NCI-H460 (cell line): ENCODE results near the gene TAF1B. TPM values are rescaled to one million over a fixed set of nuclear protein-coding genes. Genes with fewer than 3 reads are reported as not detected.

Experiments used
- DNase-seq: peaks from one replicate; pipeline ENCODE4 v3.0.0-alpha.2; 2016; ENCODE audit warnings: low read depth; ENCODE audit errors: extremely low read depth
- total RNA-seq: library from RNA; depleted of rRNA; stranded (reverse); fragments of >200 nt; shearing (Covaris generic); gene quantifications from 2 replicates; pipeline ENCODE4 v1.2.3, GENCODE V29; 2014

The TAF1B gene
- total RNA-seq, 1 experiment from 2014 or later = 16.1 TPM

DNA sequence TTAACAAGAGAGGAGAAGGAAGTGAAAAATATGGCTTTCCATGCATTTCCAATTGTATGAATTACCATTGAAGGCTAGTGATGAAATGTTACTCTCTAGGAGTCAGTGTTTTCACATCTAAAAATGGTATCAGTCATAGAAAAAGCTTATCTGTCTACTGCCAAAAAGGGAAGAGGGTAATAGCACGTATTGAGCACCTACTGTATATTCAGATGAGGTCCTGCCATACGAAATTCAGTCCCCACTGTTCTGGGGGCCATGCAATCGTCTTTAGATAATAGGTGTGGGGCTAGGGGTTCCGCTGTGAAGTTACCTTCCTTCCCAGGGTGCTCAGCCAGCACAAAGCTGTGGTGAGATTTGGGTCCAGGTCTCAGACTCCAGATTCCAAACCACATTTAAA, 94.0 kb downstream of the TAF1B start:
- DNase-seq = no peak

DNA sequence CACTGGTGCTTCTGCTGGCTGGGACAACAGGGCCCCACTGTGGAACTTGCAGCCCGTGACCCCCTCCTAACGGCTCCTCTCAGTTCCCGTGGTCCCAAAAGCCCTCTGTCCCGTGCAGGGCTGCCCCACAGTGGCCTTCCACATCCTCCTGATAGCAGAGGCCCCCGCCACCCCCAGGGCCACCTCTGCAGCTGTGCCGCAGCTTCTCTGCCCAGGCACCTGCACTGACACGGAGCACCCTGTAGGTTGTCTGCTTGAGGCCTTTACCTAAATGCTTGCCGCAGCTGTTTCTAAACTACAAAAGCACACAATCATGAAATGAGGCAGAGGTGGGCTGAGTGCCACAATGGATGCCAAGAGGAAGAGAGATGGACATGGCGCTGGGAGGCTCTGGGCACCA, 94.7 kb downstream of the TAF1B start:
- no peak for DNase-seq

DNA sequence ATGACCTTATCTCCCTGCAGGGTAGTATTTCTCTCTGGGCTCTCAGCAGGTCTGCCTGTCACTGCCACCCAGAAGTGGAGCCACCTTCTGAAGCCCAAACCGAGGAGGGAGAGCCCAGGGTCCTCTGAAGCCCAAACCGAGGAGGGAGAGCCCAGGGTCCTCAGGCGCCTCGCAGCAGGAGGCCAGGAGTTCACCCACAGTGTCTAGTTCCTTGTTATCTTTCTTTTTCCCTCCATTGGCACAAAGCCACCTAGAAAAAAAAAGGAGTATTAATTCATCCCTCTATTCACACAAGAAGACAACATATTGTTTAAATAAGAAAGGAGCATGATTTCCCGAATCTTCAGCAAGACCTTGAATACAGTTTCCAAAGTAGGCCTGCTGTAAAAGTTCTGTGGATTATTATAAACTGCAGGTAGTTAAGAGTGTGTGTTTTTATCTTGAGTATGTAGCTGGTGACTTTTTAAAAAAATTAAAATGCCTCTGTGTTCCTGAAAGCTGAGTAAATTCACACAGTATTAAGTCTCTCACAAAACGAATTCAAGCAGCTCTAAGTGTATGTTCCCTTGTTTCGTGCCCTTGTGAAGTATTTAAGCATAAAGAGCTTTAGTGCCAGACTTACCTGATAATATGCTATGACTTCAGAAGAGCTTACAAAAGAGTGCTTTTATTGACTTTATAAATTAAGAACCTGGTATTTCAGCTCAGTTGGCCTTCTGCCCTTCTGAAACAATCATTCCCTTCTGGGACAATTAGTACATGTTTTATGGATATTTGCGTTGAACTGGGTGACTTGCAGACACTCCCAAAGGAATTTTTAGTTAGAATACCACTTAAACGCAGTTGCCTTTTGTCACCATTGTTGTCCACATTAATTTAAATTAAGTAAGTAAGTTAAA, 96.6 kb downstream of the TAF1B start:
- no peak for DNase-seq

DNA sequence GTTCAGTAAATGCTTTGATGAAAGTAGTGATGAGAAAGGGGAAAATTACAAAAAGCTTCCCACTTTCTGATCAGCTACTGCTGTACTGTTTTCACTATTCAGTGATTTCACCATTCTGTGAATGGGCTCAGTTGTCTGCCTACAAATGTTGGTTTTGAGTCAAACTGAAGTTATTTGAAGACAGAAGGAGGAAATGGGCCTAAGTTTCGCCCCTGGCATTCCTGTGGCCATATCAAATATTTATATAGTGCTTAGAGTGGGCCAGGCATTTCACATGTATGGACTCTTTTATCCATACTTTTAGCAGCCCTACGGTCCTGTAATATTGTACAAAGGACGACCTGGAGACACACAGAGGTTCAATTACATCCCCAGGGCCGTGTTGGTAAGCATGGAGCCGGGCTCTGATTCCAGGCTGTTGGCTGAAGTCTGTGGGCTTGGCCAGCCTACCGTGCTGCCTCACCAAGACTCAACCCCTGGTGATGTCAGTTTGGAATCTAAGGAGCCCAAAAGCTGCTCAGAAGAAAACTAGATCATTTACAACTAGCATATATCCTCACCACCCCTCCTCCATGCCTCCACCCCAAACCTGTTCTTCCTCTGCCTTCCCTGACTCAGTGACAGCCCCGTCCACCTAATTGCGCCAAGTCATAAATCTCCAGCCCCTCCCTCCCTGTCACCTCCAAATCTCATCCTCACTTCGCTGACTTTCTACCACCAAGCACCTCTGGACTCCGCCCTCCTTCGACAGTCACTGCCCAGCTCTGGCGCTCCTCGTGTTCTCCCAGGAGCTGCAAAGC, 98.1 kb downstream of the TAF1B start:
- no peak for DNase-seq

DNA sequence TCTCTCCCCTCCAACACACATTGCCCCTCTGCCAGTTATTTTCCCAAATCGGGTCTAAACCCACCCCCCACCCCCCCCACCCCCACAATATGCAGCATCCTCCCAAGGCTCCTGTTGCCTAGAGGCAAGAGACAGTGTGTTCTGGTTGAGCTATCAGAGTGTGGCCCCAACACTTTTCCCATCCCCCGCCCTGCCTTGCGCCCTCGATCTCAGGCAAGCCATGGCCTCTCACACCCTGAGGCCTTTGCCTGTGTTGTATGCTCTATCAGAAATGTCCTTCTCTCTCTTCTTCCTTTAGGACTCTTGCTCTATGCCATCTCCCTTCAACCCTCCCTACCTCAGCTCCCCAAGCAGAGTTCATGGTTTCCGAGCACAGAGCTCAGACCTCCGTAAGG, 98.7 kb downstream of the TAF1B start:
- no peak for DNase-seq

DNA sequence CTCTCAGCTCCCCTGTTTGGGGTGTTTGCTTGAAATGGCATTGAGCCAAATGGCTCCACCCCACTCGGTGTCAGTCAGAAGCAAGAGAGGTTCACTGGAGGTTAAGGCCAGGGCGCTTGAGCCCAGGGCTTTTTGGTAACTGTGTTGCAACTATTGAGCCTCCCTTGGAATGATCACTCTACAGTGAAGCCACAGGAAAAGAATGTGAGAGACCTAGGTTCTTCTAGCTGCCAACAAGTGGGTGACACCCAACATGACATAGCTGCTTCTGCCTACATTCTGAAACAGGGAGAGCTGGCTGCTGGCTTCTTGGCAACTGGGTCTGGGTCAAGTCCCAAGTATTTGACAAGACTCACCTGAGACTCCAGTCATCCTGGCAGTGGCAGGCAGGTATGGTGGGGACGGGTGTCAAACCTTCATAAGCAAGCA, 101.1 kb downstream of the TAF1B start:
- no peak for DNase-seq

DNA sequence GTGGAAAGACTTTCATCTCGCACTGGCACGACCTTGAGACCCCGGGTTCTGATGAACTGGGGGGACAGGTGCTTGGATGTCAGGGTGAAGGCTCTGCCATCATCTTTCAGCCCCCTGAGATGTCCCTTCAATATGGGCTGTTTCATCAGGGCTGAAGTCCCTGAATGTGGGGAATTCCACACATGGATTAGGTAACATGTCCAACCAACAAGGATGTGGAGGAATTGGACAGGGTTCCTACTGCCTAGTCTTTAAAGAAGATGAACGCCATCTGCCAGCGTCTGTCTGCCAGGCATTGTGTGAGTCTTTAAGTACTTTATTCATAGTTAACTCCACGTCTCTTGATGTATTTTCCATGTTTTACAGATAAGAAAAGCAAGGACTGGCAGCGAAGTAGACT, 102.3 kb downstream of the TAF1B start:
- DNase-seq = no peak

DNA sequence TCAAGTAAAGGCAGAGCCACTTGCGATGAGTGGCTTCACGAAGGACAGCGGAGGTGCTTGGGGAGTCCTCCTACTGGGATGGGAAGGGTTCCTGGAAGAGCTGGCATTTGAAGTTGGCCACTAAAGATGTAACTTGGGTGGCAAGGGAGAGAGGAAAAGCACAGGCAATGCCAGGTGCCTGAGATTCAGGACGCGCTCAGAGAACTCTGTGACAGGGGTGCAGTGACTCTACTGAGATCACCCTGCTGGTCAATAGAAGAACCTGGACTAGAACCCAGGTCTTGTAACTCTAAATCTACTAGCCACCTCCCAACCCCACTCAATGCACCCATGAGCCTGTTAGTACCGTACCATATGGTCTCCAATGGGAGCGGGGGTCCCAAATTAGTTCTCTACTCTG, 102.8 kb downstream of the TAF1B start:
- no peak for DNase-seq

DNA sequence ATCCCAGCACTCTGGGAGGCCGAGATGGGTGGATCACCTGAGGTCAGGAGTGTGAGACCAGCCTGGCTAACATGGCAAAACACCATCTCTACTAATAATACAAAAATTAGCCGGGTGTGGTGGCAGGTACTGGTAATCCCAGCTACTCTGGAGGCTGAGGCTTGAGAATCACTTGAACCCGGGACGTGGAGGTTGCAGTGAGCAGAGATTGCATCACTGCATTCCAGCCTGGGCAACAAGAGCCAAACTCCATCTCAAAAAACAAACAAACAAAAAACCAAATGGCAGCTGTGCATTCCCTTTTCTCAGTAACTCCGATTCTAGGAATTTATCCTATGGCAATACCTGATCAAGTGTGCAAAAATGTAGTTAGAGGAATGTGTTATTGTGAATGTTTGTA, 103.5 kb downstream of the TAF1B start:
- no peak for DNase-seq

DNA sequence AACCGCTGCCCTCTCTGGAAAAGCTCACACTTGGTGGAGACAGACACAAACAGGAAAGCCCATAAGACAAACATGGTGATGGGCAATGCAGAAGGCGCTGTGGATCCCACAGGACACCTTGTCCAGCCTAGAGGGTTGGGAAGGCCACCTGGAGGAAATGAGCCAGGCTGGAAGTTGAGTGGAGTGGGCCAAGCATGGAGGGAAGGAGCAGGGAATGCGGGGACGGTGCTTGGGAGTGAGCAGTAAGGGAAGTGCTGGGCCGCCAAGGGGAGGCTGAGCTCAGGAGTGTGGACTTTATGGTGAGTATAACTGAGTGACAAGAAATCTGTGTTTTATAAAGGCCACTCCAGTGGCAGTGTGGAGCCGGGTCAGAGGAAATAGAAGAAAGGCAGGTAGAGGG, 105.4 kb downstream of the TAF1B start:
- no peak for DNase-seq

DNA sequence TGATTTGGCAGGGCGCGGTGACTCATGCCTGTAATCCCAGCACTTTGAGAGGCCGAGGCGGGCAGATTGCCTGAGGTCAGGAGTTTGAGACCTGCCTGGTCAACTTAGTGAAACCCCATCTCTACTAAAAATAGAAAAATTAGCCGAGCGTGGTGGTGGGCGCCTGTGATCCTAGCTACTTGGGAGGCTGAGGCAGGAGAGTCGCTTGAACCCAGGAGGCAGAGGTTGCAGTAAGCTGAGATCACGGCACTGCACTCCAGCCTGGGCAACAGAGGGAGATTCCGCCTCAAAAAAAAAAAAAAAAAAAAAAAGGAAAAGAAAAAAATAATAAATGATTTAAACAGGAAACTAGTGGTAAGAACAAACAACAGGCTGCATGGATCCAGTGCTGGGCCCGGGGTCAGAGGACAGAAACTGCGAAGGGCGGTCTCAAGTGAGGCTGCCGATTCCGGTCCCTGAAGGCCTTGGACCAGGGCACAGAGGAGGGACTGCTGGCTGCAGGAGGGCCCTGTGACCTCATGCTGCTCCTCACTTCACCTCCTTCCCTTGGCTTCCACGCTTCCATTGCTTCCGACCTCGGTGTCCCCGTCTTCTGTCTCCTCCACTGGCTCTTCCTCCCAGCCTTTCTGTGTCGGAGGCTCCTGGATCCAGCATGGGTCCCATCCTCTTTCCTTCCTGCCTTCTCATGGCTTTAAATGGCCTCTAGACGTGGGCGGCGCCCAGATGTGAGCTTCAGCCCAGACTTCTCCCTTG, 106.1 kb downstream of the TAF1B start:
- no peak for DNase-seq

DNA sequence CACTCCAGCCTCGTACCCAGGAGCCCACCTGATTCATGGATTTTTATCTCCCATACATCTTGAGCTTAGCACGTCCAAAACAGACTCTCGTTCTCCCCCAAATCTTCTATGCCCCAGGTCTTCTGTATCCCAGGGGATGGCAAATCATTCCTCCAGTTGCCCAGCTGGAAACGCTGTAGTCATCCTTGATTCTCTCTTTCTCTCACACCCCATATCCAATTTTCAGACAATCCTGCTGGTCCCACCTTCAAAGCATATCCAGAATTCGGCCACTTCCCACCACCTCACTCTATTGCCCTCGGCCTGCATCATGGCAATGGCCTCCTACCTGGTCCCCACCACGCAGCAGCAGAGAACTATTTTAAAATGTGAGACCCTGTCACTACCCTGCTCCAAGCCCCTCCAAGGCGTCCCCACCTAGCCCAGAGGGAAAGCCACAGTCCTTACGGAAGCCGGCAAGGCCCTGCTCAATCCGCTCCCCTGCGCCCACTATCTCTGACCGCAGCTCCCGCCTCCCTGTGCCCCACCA, 106.8 kb downstream of the TAF1B start:
- DNase-seq = no peak

DNA sequence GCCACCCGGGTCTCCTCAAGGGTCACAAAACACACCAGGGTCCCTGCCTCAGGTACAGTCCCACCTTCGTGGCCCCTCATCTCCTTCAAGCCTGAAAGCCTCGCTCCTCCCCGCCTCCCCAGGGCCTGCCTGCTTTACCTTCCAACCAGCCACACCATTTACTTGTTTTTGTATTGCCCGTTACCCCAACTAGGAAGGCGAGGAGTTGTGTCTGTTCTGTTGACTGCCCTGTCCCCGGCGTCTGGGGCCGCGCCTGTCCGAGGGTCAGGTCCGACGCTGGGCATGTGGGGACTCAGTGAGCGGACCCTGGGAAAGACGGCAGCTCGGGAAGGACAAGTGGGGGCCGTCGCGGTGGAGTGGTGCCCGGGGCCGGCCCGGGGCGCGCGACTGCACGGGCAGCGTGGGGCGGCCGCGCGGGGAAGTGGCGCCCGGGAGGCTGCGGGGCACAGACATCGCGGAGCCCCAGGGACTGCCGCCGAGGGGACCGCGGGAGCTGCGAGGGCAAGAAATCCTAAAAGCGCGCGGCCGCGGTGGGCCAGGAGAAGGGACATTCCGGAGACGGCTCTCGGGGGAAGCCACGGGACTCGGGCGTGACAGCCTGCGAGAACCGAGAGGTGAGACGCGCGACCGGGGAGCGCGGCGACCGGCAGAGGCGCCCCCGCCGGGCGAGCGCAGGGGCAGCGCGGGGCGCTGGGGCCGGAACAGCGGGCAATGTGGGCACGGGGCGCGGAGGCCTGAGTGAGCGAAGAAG, 107.4 kb downstream of the TAF1B start:
- DNase-seq = no peak

DNA sequence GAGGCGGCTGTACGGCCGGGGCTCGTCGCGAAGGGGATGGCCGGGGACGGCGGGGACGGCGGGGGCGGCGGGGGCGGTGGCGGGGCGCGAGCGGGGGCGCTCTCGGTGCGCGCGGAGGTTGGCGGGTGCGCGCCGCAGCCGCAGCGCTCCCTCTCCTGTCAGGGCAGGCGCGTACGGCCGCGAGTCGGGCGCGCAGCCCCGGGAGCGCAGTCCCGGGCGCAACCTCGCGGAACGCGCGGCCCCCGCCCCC, 107.9 kb downstream of the TAF1B start:
- DNase-seq = no peak

DNA sequence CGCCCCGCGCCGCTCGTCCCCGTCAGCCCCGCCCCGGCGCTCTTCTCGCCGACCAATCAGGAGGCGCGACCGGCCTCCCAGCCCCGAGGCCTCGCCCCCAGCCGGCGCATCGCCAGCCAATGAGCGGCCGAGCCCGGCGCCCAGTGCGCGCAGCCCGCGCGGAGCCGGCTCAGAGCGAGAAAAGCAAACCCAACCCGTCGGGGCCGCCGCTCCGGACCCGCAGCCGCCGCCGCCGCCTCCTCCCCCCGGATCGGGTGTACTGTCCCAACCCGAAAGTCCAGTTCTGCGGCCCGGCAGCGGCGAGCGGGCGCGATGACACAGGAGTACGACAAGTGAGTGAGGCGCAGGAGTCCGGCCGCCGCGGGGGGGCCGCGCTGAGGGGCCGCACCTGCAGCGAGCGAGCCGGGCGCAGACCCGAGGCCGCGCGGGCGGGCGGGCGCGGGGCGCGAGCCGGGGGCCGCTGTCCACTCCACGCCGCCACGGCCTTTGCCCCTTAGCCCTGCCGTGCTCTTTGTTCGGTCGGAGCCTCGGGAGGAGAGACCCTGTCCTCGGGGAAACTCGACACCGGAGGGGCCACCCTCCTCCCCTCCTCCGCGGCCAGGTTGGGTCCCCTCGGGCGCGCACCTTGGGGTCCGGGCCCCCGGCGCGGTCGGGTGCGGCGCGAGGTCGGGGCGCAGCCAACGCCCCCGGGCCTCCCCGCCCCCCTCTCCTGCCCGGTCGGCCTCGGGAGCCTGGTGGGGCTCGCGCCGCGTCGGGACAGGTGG, 108.4 kb downstream of the TAF1B start, which contains the start of gene GRHL1:
Gene GRHL1 (plus strand): TSS at position 172 of the 764 bp plus-strand sequence. CDS start 141 bp downstream, at position 313.
- DNase-seq = peak; percentile 92

DNA sequence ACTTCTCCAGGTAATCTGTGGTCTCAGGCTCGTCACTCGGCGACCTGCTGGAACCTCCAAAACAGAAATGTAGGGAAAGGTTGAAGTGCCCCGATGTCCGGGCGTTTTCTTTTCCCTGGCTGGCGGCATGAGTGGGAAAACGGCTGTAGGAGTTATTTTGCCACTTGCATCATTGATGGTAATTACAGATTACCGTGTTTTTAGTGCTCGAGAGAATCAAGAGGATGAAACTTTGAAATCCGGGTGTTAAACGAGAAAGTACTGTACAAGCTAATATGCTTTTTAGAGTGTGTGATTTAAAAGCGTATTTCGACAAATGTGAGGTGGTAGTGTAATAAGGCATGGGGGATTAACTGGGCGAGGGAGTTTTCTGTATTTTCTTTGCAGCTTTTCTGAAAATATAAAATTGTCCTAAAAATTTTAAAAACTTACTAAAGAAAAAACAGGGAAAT, 109.0 kb downstream of the TAF1B start:
- no peak for DNase-seq

DNA sequence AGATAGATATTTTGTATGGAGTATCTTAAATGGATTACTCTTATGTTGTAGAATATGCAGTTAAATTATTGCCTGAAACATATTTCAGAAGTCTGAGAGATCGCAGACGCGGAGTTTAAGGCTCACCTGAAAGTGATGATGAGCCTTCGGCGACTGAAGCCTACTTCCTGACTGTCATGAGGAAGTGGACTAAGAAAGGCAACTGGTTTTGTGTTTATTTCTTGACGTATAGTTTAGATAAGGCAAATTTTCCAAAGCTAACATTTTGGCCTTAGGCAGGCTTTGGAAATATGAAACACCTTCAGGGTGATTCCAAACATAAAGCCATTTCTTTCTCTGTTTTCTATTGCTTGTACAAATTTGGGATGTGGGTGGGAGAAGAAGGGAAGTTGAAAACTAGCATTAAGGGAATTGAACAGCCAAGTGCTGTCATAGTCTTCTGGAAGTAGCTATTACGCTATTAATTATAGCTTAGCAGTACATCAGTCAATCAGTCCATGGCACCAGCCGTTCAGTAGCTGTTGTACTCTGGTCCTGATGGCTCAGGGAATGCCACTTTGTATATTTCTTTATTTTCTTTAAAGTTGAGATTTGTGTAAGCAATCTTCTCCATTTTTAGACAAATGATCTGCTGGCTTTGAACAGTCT, 109.7 kb downstream of the TAF1B start:
- DNase-seq = no peak

DNA sequence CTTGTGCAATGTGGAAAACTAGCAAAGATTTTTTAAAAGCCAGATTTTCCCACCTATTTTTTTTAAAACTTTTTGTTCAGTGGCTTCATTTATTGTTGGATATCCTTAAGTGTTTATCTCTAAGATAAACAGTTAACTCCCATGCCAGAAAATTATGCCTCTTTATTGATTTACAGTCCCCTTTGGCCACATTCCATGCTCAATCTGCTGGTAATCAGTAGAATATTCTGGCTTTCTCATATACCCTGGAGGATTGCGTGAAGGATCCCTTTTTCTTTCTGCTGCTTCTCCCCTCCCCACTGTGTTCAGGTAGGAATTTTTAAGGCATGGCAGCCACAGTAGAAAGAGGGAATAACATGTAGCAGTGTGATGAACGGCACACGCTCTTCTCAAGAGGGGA, 110.9 kb downstream of the TAF1B start:
- no peak for DNase-seq

DNA sequence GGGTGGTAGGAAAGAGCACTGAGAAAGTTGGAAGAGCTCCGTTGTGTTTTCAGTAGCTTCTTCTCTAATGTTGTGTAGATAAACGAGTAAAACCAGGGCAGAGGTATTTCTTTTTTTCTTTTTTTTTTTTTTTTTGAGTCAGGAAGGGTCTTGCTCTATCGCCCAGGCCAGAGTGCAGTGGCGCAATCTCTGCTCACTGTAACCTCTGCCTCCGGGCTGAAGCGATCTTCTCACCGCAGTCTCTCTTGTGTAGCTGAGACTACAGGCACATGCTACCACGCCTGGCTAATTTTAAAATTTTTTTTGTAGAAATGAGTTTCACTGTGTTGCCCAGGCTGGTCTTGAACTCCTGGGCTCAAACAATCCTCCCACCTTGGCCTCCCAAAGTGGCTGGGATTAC, 114.8 kb downstream of the TAF1B start:
- no peak for DNase-seq
